NCI-H1092 (cell line): Measurements from ENCODE around the gene CPAMD8.
"Not testable (repeated sequence)": the region's sequence is repeated elsewhere in the genome, so short reads cannot be mapped to it uniquely, and the experiment has no call there.

Experiments
- DNase-seq: peaks from one replicate; lab custom pipeline; 2025; lab: John Stamatoyannopoulos, UW

CPAMD8 gene

GRCh38 chr19:16891696-16892382 lies 134.8 kb downstream of the CPAMD8 start:
- no peak for DNase-seq

GRCh38 chr19:16890461-16891184 lies 136.0 kb downstream of the CPAMD8 start:
- DNase-seq: no peak

GRCh38 chr19:16889883-16890460 lies 136.6 kb downstream of the CPAMD8 start:
- no peak for DNase-seq

GRCh38 chr19:16889366-16889882 lies 137.2 kb downstream of the CPAMD8 start:
- peak; percentile 45 for DNase-seq

- no peak for DNase-seq
Observed at GRCh38 chr19:16888629-16889365, 137.8 kb downstream of the CPAMD8 start, which contains the start of gene F2RL3. F2RL3 (plus strand) TSS chr19:16888999; CDS start chr19:16889190, 191 bp downstream.

GRCh38 chr19:16887353-16888265 lies 139.0 kb downstream of the CPAMD8 start:
- no peak for DNase-seq

- DNase-seq: no peak
Observed at GRCh38 chr19:16886305-16886880, 140.2 kb downstream of the CPAMD8 start.

GRCh38 chr19:16885166-16885565 lies 141.4 kb downstream of the CPAMD8 start:
- no peak for DNase-seq

- no peak for DNase-seq
Observed at GRCh38 chr19:16883522-16883921, 143.1 kb downstream of the CPAMD8 start.

GRCh38 chr19:16882146-16882545 lies 144.5 kb downstream of the CPAMD8 start:
- DNase-seq: no peak

- DNase-seq: no peak
Observed at GRCh38 chr19:16880884-16881554, 145.6 kb downstream of the CPAMD8 start.

- DNase-seq: no peak
Observed at GRCh38 chr19:16878181-16878965, 148.2 kb downstream of the CPAMD8 start.

- DNase-seq: no peak
Observed at GRCh38 chr19:16877581-16877980, 149.0 kb downstream of the CPAMD8 start.

- DNase-seq: no peak
Observed at GRCh38 chr19:16876904-16877361, 149.7 kb downstream of the CPAMD8 start.

- no peak for DNase-seq
Observed at GRCh38 chr19:16875584-16876555, 150.7 kb downstream of the CPAMD8 start.

- not testable (repeated sequence) for DNase-seq
Observed at GRCh38 chr19:16874978-16875299, 151.7 kb downstream of the CPAMD8 start.

- no peak for DNase-seq
Observed at GRCh38 chr19:16874250-16874977, 152.2 kb downstream of the CPAMD8 start.
